Left colon (tissue), 2 donors: ENCODE measurements around the gene CCDC74A. TPM values are rescaled to one million over a fixed set of nuclear protein-coding genes. Genes with fewer than 3 reads are reported as not detected.
"Not testable (repeated sequence)": the region's sequence is repeated elsewhere in the genome, so short reads cannot be mapped to it uniquely, and the experiment has no call there.

Experiments used
- ATAC-seq: fragments of 200-7000 bp; cut with Tn5 transposase; one replicate; pipeline ENCODE4 v1.9.1; 2020; ENCODE audit warnings: mild to moderate bottlenecking, moderate library complexity
- DNase-seq, 2 donors: peaks; one replicate each; pipeline ENCODE4 v3.0.0-alpha.2; 2020
- intact Hi-C, 2 donors: fragments of 100-400 bp; cut with DNase I in 1 of 2; cut with micrococcal nuclease in 1 of 2; formaldehyde crosslinking; loops; one replicate each; pipeline versions ENCODE4 v1.11.2 to v1.14.0; 2022; cut with DNase I, micrococcal nuclease
- total RNA-seq, 2 donors: library from RNA; stranded (reverse); fragmentation: NEBNext Ultra II Directional; extraction: Animal tissue kit (Norgen Biotek cat#: 25700); gene quantifications; one replicate each; pipeline ENCODE4 v1.2.1, GENCODE V29; 2021
- donor health status: DM: no; HTN: no; CAD: no.
- donor health status: DM: yes; HTN: yes; CAD: no.

The CCDC74A gene
- total RNA-seq, 2 donors from 2014 or later = 1.1 to 2.0 TPM

DNA sequence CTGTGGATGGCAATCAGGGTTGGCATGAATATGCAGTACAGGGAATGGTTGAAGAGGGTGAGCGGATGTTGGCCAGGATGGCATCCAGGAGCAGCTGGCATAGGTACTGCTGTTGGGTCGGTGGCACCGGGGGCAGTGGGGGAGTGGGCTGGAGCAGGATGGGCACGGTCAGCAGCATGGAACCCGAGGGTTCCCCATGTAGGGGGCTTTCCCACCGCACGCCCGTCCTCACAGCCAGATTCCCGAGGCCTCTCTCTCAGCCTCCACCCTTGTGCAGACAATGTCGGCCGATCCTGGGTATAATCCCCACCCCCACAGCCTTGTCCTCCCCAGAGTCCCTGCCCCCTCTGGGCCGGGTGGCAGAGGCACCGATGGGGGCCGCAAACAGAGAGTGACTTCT is 9.2 kb downstream of the CCDC74A start:
- DNase-seq, intact Hi-C loops, ATAC-seq: not testable (repeated sequence)

DNA sequence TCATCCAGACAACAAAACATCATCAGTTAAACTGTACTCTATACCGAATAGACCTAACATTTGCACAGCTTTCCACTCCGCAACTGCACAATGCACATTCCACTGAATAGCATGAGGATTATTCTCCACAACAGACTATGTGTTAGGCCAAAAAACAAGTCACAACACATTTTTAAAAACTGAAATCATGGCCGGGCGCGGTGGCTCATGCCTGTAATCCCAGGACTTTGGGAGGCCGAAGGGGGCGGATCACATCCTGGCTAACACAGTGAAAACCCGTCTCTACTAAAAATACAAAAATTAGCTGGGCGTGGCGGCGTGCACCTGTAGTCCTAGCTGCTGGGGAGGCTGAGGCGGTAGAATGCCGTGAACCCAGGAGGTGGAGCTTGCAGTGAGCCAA is 11.2 kb downstream of the CCDC74A start:
- ATAC-seq, DNase-seq, intact Hi-C loops: not testable (repeated sequence)

- intact Hi-C loops = no loop called here
- DNase-seq (no peak), ATAC-seq (no peak)
Measured at GRCh38 chr2:131542438-131543384, 15.0 kb downstream of the CCDC74A start.

DNA sequence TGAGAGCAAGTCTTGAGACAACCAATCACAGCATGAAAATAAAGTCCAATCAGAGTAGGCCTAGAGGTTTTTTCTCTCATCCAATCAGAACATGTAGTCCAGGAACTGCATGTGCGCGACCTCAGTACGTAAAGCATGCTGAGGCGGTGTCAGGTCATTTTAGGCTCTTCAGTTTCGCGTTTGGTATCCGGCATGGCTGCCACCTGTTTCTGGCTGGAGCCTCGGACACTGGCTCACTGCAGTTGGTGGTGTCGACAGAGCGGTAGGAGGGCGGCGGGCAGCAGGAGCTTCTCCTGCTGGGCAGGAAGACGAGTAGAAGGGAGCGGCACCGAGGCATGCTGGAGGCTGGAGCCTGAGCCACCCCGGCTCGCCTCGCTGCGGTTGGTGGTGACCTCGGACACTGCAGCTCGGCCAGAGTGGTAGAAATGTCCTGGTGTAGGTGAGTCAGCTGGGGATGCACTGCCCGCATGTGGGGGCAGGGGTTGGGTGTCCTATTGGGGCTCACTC is 15.8 kb downstream of the CCDC74A start:
- ATAC-seq = no peak
- intact Hi-C loops = no loop called here

DNA sequence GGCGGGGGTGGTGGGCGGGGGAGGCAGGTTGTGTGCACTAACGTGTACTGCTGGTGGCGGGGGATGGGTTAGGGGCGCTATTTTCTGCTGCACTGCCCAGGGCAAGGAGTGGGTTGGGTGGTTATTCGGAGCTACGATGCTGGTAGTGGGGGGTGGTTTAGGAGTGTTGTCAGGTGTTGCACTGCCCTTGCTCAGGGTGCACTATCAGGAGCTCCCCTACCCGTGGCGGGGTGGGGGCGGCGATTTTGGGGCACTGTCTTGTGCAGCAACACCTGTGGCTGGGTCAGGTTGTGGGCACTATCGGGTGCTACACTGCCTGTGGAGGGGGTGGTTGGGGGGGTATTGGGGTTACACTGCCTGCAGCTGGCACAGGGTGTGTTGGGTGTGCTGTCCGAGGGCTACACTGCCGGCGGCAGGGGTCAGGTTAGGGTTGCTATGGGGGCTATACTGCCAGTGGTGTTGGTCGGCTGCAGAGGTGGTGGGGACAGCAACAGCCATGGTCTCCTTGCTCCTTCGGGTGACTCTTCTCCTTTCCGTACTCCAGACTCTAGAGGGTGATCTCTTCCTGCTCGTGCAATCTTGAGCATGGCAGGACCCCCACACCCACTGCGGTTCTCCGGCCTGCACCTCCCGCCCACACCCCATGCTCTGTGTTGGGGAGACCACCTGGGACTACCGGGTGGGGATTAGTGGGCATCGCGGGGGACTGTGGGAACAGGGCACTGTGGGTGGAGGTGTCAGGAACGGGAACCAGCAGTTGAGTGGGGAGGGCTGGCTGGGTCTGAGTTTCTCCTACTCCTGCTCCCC is 16.5 kb downstream of the CCDC74A start:
- DNase-seq, intact Hi-C loops, ATAC-seq: not testable (repeated sequence)

More for the DNA sequence above, 15.8 kb downstream of the CCDC74A start:
- DNase-seq = no peak

DNA sequence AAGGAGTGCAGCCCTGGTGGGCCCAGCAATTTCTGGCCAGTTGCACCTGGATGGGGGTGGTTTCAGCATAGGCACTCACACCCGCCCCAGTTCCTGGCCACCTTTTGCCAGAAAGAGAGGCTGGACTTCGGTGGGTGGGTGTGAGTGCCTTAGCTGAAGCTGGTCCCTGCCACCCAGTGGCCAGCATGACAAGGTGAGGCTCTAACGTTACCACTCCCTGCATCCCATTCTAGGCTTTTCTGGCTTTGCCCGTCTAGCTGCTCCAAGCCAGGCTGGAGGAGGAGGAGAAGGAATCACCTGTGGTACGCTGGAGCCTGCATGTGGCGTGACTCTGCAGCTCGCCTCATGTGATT is 17.1 kb downstream of the CCDC74A start:
- DNase-seq, intact Hi-C loops, ATAC-seq: not testable (repeated sequence)

- intact Hi-C loops = no loop called here
Measured at GRCh38 chr2:131552871-131553270, 25.2 kb downstream of the CCDC74A start.

DNA sequence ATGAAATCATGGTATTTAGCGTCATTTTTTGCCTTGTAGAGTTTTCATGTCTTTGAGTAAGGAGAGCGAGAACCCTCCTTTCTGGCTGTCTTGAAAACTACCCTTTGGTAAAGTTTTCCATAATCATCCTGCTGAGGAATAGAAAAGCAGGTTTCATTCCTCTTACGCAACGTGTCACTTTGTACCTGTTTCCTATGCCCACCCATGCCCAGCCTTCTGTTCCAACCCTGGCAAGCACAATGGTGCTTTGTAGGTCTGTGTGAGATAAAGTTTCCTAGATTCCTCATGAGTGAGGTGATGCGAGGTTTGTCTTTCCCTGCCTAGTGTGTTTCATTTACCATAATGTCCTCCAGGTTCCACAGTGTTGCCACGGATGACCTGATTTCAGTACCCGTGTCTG is 29.3 kb downstream of the CCDC74A start:
- intact Hi-C loops = no loop called here
- no peak for ATAC-seq
- DNase-seq = no peak

More at GRCh38 chr2:131552871-131553270, 25.2 kb downstream of the CCDC74A start:
- ATAC-seq (no peak), DNase-seq (no peak)

DNA sequence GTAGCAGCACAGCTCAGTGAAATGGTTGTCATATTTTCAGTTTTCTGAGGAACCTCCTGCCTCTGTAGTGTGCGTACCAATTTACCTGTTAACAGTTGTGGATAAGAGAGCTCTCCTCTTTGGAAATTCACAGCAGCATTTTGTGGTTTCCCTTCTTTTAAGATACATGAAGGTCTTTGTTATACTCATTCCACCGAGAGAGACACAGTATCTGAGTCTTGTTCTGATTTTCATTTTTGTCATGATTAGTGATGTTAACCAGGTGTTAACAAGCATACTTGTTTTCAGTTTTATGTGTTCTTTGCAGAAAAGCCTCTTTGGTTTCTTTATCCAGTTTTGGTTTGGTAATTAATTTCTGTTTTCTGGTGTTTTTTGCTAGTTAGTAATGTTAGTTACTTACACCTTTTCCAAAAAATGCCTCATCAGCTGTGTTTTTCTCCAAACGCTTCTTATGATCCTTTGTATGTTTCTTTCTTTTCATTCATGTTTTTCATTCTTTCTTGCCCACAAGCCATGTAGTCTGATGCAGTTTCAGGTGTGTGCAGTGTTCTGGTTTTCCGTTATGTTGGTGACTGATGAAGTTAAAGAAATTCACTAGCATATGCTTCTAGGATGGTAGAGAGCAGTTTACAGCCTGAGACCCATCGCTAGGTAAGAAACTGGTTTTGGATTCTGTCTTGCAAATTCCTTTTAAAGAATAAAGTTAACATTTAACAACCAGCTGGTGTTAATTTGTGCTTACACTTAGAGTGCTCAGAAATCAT is 30.1 kb downstream of the CCDC74A start:
- ATAC-seq (no peak), DNase-seq (no peak)
- intact Hi-C loops = no loop called here

DNA sequence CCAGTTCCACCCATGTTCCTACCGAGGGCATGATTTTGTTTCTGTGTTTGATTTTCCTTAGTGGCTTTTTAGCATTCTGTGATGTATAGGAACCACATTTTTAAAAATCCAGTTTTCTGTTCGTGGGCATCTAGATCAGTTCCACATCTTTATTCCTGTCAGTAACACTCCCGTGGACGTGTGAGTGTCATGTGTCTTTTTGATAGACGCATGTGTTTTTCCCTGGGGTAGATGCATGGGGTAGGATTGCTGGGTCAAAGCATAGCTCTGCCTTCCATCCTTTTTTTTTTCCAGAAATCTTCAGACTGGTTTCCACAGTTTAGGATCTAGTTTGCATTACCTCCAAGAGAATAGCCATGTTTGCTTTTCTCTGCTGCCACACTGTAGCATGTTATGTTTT is 38.7 kb downstream of the CCDC74A start:
- intact Hi-C loops = no loop called here
- ATAC-seq (no peak), DNase-seq (no peak)

DNA sequence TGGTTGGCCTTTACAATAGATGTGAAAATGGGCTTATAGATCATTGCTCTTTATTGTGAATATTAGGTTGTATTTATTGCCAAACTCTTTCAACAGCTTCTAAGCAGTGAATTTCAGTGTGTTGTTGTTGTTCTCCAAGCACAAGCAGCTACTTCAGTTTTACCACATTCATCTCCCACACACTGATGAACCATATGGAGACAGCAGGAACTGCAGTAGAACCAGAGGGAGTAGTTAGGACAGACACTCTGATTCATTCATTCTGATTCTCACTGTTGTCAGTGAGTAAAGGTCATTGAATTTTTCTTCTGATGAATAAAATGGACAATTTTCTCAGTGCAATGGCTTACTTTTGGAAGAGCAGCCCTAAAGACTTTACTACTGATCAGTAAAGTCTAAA is 40.2 kb downstream of the CCDC74A start:
- DNase-seq (no peak), ATAC-seq (no peak)
- intact Hi-C loops = no loop called here

GRCh38 chr2:131568401-131568800 is 40.7 kb downstream of the CCDC74A start:
- DNase-seq, intact Hi-C loops, ATAC-seq: not testable (repeated sequence)

GRCh38 chr2:131572175-131572574 is 44.5 kb downstream of the CCDC74A start:
- intact Hi-C loops = no loop called here
- no peak for DNase-seq
- ATAC-seq = no peak

GRCh38 chr2:131577812-131578211 is 50.1 kb downstream of the CCDC74A start:
- no peak for ATAC-seq
- DNase-seq = no peak
- intact Hi-C loops = no loop called here

GRCh38 chr2:131580187-131580586 is 52.5 kb downstream of the CCDC74A start:
- intact Hi-C loops = no loop called here
- DNase-seq (no peak), ATAC-seq (no peak)
